Psoas muscle (tissue), 8 donors: ENCODE results near the gene RIN1. TPM values are rescaled to one million over a fixed set of nuclear protein-coding genes. Genes with fewer than 3 reads are reported as not detected.
A peak's percentile ranks its signal among the peaks of the same experiment; 100 is the strongest.

ENCODE experiments used
- ATAC-seq, 4 donors: fragments of 200-7000 bp; cut with Tn5 transposase; one replicate each; pipeline ENCODE4 v1.9.1; 2020; ENCODE audit warnings: moderate library complexity in 3 of 4, mild to moderate bottlenecking in 2 of 4
- DNase-seq, 2 donors: peaks; one replicate each; pipeline ENCODE4 v3.0.0-alpha.2; 2020
- H3K27ac ChIP-seq: fragments of 200-600 bp; one replicate; pipeline ENCODE4 v1.8.0; 2022
- H3K27me3 ChIP-seq, 3 donors: fragments of 200-600 bp in 1 of 3; one replicate each; pipeline versions ENCODE4 v1.6.1 to v1.8.0; 2013 to 2022; ENCODE audit warnings: low read length in 2 of 3, mild to moderate bottlenecking in 2 of 3, moderate library complexity in 1 of 3; ENCODE audit not compliant: insufficient read depth in 3 of 3
- H3K36me3 ChIP-seq, 2 donors: fragments of 200-600 bp in 1 of 2; one replicate each; pipeline versions ENCODE4 v1.6.1 to v1.8.0; 2013 to 2022; ENCODE audit warnings: low read depth in 1 of 2, mild to moderate bottlenecking in 1 of 2, moderate library complexity in 1 of 2; ENCODE audit not compliant: insufficient read depth in 1 of 2
- H3K4me1 ChIP-seq: fragments of 200-600 bp; one replicate; pipeline ENCODE4 v1.8.0; 2022
- H3K4me3 ChIP-seq: fragments of 200-600 bp; one replicate; pipeline ENCODE4 v1.8.0; 2022; ENCODE audit warnings: mild to moderate bottlenecking
- H3K9me3 ChIP-seq: fragments of 200-600 bp; one replicate; pipeline ENCODE4 v1.8.0; 2022
- WGBS, 3 donors: extraction: QIAGEN DNeasy Blood & Tissue Kit; methylation state at CpG; one replicate each; pipeline versions ENCODE4 v1.1.6 to v1.1.7; 2013; 5-methylcytosine and 5-hydroxymethylcytosine counted together
- intact Hi-C, 2 donors: fragments of 100-400 bp; cut with DNase I; formaldehyde crosslinking; loops; one replicate each; pipeline versions ENCODE4 v1.11.0 to v1.14.2; 2022
- polyA plus RNA-seq, 3 donors: library from polyadenylated mRNA; stranded (reverse); fragments of 200-250 nt; gene quantifications; one replicate each; pipeline ENCODE4 v1.2.3, GENCODE V29; 2013
- total RNA-seq, 4 donors: library from RNA; stranded (reverse); fragmentation: NEBNext Ultra II Directional in 2 of 4; extraction: Animal tissue kit (Norgen Biotek cat#: 25700) in 2 of 4; gene quantifications; one replicate each; pipeline versions ENCODE4 v1.2.1 to v1.2.4, GENCODE V29; 2021 to 2023
- TF ChIP-seq, protein P1 (sequence below): fragments of 200-600 bp; IDR thresholded peaks from one replicate; pipeline ENCODE4 v1.8.0; 2022; ENCODE audit warnings: antibody characterized with exemption
- donor health status: healthy with polysubstance abuse.
- donor health status: DM: no; HTN: no; CAD: no; lungs with moderate emphysema.
- donor health status: Bipolar disorder and iron deficiency.
- donor health status: healthy.
- donor health status: DM: yes; HTN: yes; CAD: no.
- donor health status: DM: no; HTN: no; CAD: no.
- donor health status: DM: no; HTN: no; CAD: no.
- donor health status: DM: yes; HTN: yes; CAD: no.

The RIN1 gene
- total and polyA plus RNA-seq, 7 donors, result 1.2 to 38.0 (median 5.7) TPM

DNA sequence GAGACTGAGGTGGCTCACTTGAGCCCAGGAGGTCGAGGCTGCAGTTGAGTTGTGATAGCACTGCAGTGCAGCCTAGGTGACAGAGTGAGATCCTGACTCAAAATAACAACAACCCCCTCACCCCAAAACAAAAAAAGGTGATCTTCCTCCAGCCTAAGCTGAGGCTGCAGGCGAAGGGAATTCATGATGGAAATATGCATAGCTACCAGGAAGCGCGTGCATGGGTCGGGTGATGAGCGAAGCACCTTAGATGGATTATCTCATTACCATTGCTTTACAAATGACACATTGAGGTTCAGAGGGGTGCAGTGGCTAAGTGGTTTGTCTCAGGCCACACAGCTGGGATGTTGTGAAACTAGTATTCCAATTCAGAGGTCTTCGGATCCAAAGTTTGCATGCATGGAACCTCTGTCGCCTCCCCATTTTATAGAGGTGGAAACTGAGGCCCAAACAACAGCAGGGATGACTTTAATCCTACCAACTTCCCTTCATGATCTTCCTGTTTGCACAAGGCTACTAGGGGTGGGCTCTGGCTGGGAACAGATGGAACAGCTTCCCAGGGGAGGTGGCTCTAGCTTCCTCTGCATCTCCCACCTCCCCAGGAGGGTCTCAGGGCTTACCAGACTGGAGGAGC, 30.7 kb upstream of the RIN1 start:
- intact Hi-C loops, result no loop called here
- ATAC-seq, result no peak
- TF ChIP-seq, protein P1, sequence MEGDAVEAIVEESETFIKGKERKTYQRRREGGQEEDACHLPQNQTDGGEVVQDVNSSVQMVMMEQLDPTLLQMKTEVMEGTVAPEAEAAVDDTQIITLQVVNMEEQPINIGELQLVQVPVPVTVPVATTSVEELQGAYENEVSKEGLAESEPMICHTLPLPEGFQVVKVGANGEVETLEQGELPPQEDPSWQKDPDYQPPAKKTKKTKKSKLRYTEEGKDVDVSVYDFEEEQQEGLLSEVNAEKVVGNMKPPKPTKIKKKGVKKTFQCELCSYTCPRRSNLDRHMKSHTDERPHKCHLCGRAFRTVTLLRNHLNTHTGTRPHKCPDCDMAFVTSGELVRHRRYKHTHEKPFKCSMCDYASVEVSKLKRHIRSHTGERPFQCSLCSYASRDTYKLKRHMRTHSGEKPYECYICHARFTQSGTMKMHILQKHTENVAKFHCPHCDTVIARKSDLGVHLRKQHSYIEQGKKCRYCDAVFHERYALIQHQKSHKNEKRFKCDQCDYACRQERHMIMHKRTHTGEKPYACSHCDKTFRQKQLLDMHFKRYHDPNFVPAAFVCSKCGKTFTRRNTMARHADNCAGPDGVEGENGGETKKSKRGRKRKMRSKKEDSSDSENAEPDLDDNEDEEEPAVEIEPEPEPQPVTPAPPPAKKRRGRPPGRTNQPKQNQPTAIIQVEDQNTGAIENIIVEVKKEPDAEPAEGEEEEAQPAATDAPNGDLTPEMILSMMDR, result no peak
- Histone ChIP-seq H3K4me3 (no peak overlapping the region), H3K9me3 (no peaks in the 10 kb centered on the region), H3K36me3 (peaks cover 0 to 64% of the 10 kb centered on the region in 2 donors), H3K27me3 (no peaks in the 10 kb centered on the region), H3K4me1 (peaks cover 42% of the 10 kb centered on the region), H3K27ac (no peak overlapping the region)
- DNase-seq, result peak in 1 of 2 donors; percentile 19
- 93 to 94% (median 93%) methylated on average over 8 of the region's 8 CpGs for WGBS, 3 donors

DNA sequence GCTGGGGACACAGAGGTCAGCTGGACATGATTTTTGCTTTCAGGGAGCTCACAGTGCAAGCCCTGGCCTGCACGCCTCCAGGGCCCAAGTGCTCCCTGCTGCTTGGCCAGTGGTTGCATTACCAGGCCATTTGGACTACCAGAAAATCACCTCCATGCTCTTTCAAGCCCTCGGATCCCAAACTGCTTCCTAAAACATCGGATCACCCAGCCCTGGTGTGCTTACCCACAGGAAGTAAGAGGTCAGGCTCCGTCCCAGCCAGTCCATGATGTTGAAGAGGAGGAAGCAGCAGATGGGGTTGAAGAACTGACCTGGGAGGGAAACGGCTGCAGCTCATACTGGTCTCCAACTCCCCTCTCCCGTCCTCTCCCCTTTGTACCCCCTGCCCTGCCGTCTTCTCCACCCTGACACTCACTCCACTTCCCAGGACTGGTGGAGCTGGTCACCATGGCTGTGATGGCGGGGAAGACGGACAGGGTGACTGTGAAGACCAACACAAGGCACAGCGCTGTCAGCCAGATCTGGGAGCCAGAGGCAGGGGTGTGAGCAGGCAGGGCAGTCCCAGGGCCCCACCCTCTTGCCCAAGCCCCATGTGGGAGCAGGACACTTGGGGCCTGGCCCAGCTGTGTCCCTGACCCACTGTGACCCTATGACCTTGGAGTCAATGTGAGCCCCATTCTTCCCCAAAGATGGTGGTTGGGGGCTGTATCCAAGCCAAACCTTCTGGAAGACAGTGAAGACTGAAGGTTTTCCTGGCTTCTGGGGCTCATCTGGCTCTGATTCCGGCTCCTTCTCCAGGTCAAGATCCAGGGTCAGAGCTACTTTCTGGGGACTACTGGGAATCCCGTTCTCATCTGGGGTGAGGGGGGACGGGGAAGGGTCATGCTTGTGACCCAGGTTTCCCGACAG, 29.7 kb upstream of the RIN1 start:
- ATAC-seq (no peak), DNase-seq (peak in 1 of 2 donors; percentile 51)
- Histone ChIP-seq H3K27me3 (no peaks in the 10 kb centered on the region), H3K4me1 (peaks cover 42% of the 10 kb centered on the region), H3K36me3 (peaks cover 0 to 73% of the 10 kb centered on the region in 2 donors), H3K9me3 (no peaks in the 10 kb centered on the region), H3K4me3 (no peak overlapping the region), H3K27ac (peak overlapping the region; percentile 41)
- intact Hi-C loops, result no loop called here
- 72 to 77% (median 76%) methylated on average over 13 to 14 of the region's 14 CpGs for WGBS, 3 donors
- TF ChIP-seq, protein P1, result no peak

DNA sequence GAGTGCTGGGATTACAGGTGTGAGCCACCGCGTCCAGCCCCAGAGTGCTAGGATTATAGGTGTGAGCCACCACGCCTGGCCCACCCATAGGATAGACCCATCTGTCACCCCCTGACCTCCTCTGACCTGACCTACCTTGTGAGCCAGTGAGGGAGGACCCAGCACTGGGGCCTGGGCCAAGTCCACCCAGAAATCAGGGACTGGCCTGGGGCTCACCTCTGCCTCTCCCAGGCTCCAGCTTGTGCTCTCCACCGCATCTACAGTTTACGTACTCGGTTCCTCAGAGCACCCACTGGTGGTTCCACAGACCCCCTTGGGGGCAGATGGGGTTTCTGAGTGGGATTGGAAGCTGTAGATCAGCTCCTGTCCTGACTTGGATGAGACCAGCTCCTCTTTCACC, 28.9 kb upstream of the RIN1 start:
- H3K36me3 ChIP-seq, result peaks cover 0 to 73% of the 10 kb centered on the region in 2 donors

DNA sequence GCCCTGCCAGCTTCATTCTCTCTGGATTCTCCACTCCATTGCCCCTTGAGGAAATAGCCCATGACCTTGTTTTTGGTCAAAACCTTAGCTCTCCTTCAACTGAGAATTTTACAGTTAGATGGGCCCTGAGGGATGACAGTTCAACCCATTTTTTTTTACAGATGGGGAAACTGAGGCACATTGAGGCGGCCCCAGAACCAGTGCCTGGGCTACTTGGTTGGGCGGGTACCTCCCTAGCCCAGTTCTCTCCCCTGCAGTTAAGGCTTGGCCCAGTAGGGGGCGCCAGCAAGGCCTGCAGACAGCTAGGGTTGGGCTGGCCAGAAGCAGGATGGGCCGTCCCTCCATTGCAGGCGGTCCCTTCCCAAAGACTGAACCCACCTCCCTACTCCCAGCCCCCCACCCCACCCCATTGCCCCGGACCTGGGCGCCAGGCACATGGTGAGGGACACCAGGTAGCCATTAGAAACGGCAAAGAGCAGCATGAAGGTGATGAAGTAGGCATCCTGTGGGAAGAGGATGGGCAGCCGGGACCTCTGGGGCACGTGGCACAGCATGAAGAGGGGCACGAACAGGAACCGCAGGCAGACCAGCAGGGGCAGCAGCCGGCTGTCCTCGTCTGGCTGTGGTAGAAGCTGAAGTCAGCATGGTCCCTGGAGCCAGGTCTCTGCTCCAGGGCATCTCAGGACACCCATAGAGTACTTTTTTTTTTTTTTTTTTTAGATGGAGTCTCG, 27.7 kb upstream of the RIN1 start:
- TF ChIP-seq, protein P1, result peak; percentile 68
- no peaks in the 10 kb centered on the region for H3K9me3 ChIP-seq
- peak overlapping the region; percentile 23 for H3K27ac ChIP-seq
- H3K36me3 ChIP-seq, result peaks cover 0 to 73% of the 10 kb centered on the region in 2 donors
- DNase-seq (peak; percentile 72 to 87), ATAC-seq (peak; percentile 61 to 68 (median 64))
- peaks cover 27% of the 10 kb centered on the region for H3K4me1 ChIP-seq
- intact Hi-C loops, result no loop called here
- 47 to 55% (median 50%) methylated on average over 14 to 15 of the region's 15 CpGs for WGBS, 3 donors
- no peak overlapping the region for H3K4me3 ChIP-seq
- no peaks in the 10 kb centered on the region for H3K27me3 ChIP-seq

More for the DNA sequence above, 28.9 kb upstream of the RIN1 start:
- Histone ChIP-seq H3K27me3 (no peaks in the 10 kb centered on the region), H3K4me3 (no peak overlapping the region), H3K4me1 (peaks cover 39% of the 10 kb centered on the region), H3K9me3 (no peaks in the 10 kb centered on the region), H3K27ac (peak overlapping the region; percentile 41)
- WGBS, 3 donors, result 90 to 95% (median 95%) methylated on average over 6 of the region's 6 CpGs
- no peak for ATAC-seq
- TF ChIP-seq, protein P1, result no peak
- intact Hi-C loops, result no loop called here
- DNase-seq, result peak in 1 of 2 donors; percentile 48
